ENCODE measurements around the gene TMEM272.

Gene TMEM272

GRCh38 chr13:51841732-51842131, 3.2 kb downstream of the TMEM272 start:
- Histone ChIP-seq H3K4me3 (replicated peaks; ENCODE audit: insufficient read depth, low read length) (no peak overlapping the region), H3K27ac (replicated peaks) (no peak overlapping the region), H3K27me3 (ENCODE audit: insufficient read depth, poor library complexity, severe bottlenecking) (no peaks in the 10 kb centered on the region)
- no peak for DNase-seq (ENCODE audit: low read depth in 1 of 2, low spot score in 1 of 2)
- TF ChIP-seq GABPA (IDR thresholded peaks at IDR 0.05; ENCODE audit: low read depth) (no peak), REST (IDR thresholded peaks at IDR 0.05; ENCODE audit: insufficient replicate concordance, low read depth) (no peak), POLR2AphosphoS5 (IDR thresholded peaks at IDR 0.05; ENCODE audit: low read depth) (no peak), CTCF (IDR thresholded peaks at IDR 0.05; ENCODE audit: insufficient read depth, low read length) (no peak), SPI1 (IDR thresholded peaks at IDR 0.05; ENCODE audit: borderline replicate concordance, low read depth) (no peak)

GRCh38 chr13:51840917-51841316, 4.1 kb downstream of the TMEM272 start:
- Histone ChIP-seq H3K27ac (replicated peaks) (no peak overlapping the region), H3K27me3 (ENCODE audit: insufficient read depth, poor library complexity, severe bottlenecking) (no peaks in the 10 kb centered on the region), H3K4me3 (replicated peaks; ENCODE audit: insufficient read depth, low read length) (no peak overlapping the region)
- TF ChIP-seq CTCF (IDR thresholded peaks at IDR 0.05; ENCODE audit: insufficient read depth, low read length) (no peak), GABPA (IDR thresholded peaks at IDR 0.05; ENCODE audit: low read depth) (no peak), POLR2AphosphoS5 (IDR thresholded peaks at IDR 0.05; ENCODE audit: low read depth) (no peak), REST (IDR thresholded peaks at IDR 0.05; ENCODE audit: insufficient replicate concordance, low read depth) (no peak), SPI1 (IDR thresholded peaks at IDR 0.05; ENCODE audit: borderline replicate concordance, low read depth) (no peak)
- no peak for DNase-seq (ENCODE audit: low read depth in 1 of 2, low spot score in 1 of 2)

GRCh38 chr13:51839711-51840540, 5.1 kb downstream of the TMEM272 start:
- H3K4me3 ChIP-seq (replicated peaks; ENCODE audit: insufficient read depth, low read length), result no peak overlapping the region
- no peak overlapping the region for H3K27ac ChIP-seq (replicated peaks)
- no peaks in the 10 kb centered on the region for H3K27me3 ChIP-seq (ENCODE audit: insufficient read depth, poor library complexity, severe bottlenecking)
- no peak for TF ChIP-seq GABPA (IDR thresholded peaks at IDR 0.05; ENCODE audit: low read depth)
- no peak for TF ChIP-seq REST (IDR thresholded peaks at IDR 0.05; ENCODE audit: insufficient replicate concordance, low read depth)
- TF ChIP-seq POLR2AphosphoS5 (IDR thresholded peaks at IDR 0.05; ENCODE audit: low read depth), result no peak
- TF ChIP-seq SPI1 (IDR thresholded peaks at IDR 0.05; ENCODE audit: borderline replicate concordance, low read depth), result no peak
- no peak for TF ChIP-seq CTCF (IDR thresholded peaks at IDR 0.05; ENCODE audit: insufficient read depth, low read length)
- no peak for DNase-seq (ENCODE audit: low read depth in 1 of 2, low spot score in 1 of 2)

Measured in HL-60 (cell line).